Endometrial microvascular endothelial cells (primary cell): ENCODE data around the gene THAP10. TPM values are rescaled to one million over a fixed set of nuclear protein-coding genes. Genes with fewer than 3 reads are reported as not detected.
"Not testable (repeated sequence)": the region's sequence is repeated elsewhere in the genome, so short reads cannot be mapped to it uniquely, and the experiment has no call there.

Experiments
- in situ Hi-C: cut with HindIII; loops from 2 replicates; pipeline ENCODE4 v1.10.0; 2017; ENCODE audit warnings: low sequenced_read_pairs, low pct_unique_long_range_greater_than_20kb; ENCODE audit errors: inconsistent ontology term
- total RNA-seq: library from RNA; depleted of rRNA; stranded (reverse); fragments of >200 nt; gene quantifications from one replicate; pipeline ENCODE4 v1.2.3, GENCODE V29; 2015; ENCODE audit errors: inconsistent ontology term

THAP10 gene
- total RNA-seq, 1 donor from 2014 or later = 10.8 TPM

DNA sequence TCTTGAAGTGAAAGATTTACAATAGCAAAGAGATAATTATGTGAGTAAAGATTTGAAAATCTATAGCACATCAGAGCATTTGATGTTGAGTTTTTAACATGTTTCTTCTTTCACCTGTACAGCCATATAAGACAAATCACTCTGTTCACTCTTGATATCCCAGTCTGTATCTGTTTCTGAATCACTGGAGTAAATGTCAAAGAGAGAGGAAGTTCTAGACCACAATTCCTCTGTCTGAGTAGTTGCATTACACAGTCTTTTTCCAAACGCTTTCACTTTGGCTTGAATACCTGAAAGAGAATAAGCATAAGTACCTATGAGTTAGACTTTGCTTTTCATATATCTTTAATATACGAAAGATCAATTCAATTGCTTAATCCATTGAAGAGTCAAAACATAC, 9.9 kb downstream of the THAP10 start:
- in situ Hi-C loops = no loop called here

DNA sequence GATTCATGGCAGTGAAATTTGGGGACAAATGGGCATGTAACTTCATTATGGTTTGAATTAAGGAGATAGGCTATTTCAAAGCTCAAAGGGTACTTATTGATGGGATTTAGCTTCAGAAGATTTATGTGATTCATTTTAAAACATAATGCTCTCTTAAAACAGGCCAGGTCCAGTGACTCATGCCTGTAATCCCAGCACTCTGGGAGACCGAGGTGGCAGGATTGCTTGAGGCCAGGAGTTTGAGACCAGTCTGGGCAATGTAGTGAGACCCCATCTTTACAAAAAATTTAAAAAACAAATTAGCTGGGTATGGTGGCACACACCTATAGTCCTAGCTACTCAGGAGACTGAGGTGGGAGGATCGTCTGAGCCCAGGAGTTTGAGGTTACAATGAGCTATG, 11.5 kb downstream of the THAP10 start:
- in situ Hi-C loops = no loop called here

DNA sequence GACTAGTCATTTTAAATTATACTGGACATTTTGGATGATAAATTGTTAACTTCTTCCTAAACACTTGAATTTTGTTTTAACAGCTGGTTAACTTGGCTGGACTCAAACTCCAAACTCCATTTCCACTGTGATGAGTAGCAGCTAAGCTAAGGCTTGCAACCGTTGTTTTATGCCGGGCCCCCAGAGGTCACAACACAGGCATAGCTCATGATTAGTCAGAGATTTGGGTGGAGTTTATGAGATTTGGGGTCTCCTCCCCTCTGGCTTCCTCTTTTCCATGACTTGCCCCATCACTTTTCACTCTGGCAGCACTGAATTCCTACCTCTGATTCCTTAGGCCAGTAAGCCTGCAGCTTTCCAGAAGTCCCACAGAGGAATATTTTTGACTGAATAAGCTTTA, 12.8 kb downstream of the THAP10 start:
- in situ Hi-C loops = no loop called here

DNA sequence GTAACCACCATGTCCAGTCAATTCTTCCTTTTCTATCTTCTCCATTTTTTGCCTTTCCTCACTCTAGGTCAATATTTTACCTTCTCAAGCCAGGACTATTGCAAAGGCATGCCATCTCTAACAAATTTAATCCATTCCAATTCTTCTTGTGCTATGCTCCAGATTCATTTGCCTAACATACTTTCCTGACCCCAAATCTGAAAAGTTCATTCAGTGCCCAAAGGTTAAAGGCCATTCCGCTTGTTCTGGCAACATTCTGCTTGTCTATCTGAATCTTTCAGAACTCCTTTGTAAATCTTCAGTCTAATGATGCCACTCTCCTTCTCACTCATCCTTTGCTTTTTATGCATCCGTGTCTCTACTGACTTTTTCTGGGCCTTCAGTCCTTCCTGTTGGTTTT, 15.6 kb downstream of the THAP10 start:
- in situ Hi-C loops = no loop called here

GRCh38 chr15:70876011-70876410, 16.2 kb downstream of the THAP10 start:
- in situ Hi-C loops = no loop called here

DNA sequence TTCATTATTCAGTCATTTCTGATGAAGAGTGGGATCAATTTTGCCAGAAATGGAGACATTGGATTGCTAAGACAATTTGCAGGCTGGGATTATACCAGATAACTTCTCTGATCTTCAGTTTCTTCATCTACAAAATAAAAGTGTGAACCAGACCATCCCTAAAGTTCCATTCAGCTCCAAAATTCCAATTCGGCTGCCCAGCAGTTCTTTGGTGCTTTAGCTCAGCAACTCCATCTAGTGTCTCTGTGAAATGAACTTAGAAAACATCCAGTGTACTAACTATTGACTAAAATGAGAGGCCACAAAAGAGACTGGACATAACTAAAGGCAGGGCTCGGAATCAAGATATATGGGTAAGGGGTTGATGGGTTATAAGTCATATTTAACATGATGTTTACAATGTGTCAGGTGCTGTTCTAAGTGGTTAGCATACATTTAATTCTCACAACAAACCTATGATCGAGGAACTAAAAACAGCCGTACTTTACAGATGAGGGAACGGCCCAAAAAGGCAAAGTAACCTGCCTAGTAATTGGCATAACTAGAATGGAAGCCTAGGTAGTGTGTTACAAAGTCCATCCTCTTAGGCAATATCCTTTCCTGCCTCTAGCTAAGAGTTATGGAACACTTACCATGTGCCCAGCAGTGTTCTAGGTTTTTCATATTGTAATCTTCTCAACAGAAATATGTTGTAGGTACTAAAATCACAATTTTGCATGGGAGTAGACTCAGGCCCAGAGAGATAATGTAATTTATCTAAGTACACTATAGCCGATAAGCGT, 17.0 kb downstream of the THAP10 start:
- in situ Hi-C loops = no loop called here

GRCh38 chr15:70873232-70874054, 18.8 kb downstream of the THAP10 start:
- in situ Hi-C loops = no loop called here

- in situ Hi-C loops = not testable (repeated sequence)
Observed at GRCh38 chr15:70871490-70871889, 20.7 kb downstream of the THAP10 start.

GRCh38 chr15:70870051-70870450, 22.2 kb downstream of the THAP10 start:
- in situ Hi-C loops = no loop called here

- in situ Hi-C loops = no loop called here
Observed at GRCh38 chr15:70869346-70869745, 22.9 kb downstream of the THAP10 start.

- in situ Hi-C loops = no loop called here
Observed at GRCh38 chr15:70867911-70868467, 24.2 kb downstream of the THAP10 start.

- in situ Hi-C loops = no loop called here
Observed at GRCh38 chr15:70866982-70867641, 25.1 kb downstream of the THAP10 start.

GRCh38 chr15:70863450-70864218, 28.6 kb downstream of the THAP10 start:
- in situ Hi-C loops = no loop called here

- in situ Hi-C loops = no loop called here
Observed at GRCh38 chr15:70859998-70860397, 32.2 kb downstream of the THAP10 start.

GRCh38 chr15:70859322-70859908, 32.8 kb downstream of the THAP10 start:
- in situ Hi-C loops = no loop called here

GRCh38 chr15:70858614-70859321, 33.5 kb downstream of the THAP10 start:
- in situ Hi-C loops = not testable (repeated sequence)

- in situ Hi-C loops = no loop called here
Observed at GRCh38 chr15:70857562-70858285, 34.5 kb downstream of the THAP10 start.
